ENCODE measurements around the gene TSSK2.

The TSSK2 gene

DNA sequence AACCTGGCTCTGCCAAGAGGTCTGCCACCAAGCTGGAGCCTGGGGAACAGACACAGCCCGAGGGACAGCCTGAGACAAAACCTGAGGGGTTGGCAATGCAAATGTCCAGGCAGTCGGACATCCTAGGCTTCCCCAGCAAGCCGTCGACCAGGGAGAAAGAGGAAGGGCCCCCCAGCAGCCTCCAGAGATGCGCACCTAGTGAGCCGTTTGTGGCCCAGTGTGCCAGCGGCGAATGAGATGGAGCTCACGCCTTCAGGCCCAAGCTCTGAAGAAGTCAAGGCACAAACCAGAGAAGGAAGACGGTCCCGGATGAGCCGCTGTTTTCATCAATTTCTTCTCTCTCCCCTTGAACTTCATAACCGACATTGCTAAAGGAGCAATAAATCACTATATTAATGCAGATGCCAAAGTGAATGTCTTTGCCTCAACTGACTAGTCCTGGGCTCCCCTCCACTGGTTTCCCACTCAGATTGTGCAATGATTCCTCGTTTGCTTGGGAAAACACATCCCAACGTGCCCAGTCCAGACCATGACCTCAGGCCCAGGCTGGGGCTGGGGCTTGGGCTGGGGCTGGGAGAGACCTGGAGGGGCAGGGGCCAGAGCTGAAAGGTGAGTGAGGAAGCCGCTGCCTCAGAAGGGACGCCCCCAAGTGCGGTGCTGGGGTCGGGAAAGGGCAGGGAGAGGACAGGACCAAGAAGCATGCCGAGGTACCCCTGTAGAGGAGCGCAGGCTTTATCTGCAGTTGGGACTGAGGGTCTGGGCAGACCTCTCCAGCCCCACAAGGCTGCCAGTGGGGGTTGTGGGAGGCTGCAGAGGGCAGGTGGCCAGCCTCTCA is 5.4 kb upstream of the TSSK2 start:
- DNase-seq (ENCODE audit: low read depth): no peak

DNA sequence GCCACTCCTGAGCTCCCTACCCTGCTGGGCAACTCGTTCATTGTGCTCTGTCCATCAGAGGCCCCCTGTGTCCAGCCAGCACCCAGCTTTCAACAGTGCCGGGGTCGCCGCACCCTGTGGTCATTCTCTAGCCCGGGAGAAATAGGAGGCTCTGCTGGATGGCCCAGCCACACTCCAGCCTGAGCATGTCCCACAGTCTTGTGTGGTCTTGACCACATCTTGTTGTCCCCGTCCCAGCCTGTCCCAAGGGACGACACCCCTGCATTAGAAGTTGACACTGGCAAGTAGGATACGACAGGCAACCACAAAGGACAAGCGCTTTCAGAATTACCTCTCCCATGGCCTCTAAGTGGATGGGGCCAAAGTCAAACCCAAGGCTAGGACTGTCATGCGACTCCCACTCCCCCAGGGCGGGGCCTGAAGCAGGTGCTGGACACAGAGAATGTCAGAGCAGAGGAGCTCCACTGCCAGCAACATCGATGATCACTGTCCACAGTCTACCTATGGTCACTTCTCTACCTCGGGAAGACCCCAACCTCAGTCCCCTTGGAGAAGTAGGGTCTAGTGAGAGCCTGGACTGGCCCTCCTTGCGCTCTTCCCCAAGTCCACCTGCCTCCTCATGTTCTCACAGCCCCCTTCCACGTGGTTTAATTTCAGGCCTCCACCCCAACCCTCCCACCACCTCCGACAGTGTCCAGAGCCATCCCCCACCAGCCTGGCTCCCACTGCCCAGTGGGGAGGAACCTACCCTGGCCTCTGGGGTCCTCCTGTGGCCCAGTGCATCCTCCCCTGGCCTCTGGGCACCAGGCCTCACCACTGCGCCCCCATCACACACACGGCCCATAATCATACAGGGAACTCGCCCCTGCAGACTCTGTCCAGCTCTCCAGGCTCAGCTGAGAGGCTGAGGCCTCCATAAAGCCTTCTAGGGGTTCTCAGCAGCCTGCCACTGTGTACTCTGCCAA is 4.5 kb upstream of the TSSK2 start:
- DNase-seq (ENCODE audit: low read depth): no peak

DNA sequence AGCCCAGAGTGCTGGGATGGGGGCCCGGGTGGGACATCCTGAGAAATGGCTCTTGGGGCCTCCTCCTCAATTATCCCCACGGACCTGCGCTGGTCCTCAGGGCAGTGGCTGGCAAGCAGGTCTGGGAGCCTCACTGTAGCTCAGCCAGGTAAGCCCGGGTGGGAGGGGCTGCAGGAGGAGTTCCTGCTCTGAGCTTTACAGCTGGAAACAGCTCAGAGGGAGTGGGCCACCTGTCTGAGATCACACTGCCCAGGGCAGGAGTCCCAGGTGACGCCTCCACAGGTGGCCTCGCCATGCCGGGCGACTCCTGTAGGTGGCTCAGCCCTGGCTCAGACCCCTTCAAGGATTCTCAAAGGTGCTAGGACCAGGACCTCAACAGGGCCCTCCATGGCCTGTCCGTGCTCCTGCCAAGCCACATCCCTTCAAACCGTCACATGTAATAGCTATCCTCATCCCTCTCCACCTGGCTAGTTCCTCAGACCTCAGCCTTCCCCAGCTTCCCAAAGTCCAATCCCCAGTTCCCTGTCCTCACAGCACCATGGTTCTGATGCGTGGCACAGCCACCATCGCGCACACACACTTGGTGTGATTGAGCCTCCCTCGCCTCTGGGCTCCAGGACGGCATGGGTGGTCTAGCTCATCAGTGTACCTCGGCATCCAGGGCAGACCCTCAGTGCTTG is 3.6 kb upstream of the TSSK2 start:
- no peak for DNase-seq (ENCODE audit: low read depth)

DNA sequence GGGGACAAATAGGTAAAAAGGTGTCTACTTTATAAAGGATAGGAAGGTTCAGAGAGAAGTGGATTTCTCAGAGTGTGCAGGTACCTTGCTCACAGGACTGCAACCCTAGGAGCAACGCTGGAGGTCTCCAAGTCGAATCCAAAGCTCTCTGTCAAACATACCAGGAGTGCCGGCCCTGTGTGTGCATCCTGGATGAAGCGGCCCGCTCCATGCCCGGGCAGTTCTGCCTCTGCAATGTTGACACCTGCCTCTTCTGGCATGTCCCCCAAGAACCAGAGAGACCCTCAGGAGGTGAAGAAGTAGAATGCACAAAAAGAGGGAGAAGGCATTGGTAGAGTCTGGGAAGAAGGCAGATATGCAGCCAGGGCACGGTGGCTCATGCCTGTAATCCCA is 3.1 kb upstream of the TSSK2 start:
- no peak for DNase-seq (ENCODE audit: low read depth)

DNA sequence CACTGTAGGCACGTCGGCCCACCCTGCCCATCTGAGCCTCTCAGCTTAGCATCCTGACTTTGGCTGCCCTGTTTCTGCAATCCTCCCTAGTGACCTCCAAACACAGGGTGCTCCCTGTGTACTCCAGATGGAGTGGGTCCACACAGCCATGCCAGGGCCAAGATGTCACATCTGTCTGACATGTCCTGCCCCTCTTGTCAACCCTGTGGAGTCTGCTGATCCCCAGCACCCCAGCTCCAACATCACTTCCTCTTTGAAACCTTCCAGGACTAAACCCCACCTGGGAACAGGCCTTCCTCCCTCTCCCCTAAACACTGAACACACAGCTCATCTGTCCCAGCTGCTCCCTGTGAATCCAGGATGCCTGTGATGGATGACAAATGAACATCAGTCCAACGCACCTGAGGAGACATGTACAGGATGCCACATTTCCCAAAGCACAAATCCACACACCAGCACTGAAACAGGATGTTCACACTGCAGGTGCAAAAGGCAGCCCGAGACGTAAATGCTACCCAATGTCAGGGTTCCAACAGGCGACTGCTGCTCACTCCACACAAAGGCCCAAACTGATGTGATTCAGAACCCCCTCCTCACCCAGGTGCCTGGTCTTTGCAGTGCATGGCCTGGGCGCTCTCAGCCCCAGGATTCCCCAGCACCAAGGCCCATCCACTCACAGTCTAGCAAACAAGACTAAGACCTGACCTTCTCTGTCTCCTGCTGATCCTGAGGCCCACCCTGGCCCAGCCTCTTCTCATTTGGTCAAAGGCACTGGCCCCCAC is 2.0 kb upstream of the TSSK2 start:
- no peak for DNase-seq (ENCODE audit: low read depth)

DNA sequence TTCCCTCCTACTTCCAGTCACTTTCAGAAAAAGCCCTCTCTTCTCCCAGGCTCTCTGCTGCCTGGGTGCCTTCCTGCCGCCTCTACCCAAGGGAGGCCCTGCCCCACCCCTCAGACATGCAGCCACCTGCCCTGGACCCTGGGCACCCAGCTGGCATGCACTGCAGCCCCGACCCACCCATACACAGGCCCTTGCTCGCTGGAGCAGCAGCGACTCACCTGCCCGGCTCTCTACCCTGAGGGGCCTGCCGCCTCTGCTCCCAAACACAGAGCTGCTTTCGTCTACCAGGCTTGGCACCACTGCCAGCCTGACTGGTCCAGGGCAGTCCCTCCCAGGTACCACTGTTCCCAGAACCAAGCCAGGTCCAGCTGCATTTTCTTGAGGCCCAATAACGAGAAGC is 1.2 kb upstream of the TSSK2 start:
- DNase-seq (ENCODE audit: low read depth): no peak

DNA sequence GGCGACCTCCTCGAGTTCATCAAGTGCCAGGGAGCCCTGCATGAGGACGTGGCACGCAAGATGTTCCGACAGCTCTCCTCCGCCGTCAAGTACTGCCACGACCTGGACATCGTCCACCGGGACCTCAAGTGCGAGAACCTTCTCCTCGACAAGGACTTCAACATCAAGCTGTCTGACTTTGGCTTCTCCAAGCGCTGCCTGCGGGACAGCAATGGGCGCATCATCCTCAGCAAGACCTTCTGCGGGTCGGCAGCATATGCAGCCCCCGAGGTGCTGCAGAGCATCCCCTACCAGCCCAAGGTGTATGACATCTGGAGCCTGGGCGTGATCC is 542 bp downstream of the TSSK2 start:
- no peak for DNase-seq (ENCODE audit: low read depth)

DNA sequence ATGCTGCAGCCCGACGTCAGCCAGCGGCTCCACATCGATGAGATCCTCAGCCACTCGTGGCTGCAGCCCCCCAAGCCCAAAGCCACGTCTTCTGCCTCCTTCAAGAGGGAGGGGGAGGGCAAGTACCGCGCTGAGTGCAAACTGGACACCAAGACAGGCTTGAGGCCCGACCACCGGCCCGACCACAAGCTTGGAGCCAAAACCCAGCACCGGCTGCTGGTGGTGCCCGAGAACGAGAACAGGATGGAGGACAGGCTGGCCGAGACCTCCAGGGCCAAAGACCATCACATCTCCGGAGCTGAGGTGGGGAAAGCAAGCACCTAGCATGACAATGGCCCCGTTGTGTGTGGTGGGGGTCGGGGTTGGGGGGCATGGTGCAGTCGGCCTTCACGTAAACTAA is 1.0 kb downstream of the TSSK2 start:
- no peak for DNase-seq (ENCODE audit: low read depth)

DNA sequence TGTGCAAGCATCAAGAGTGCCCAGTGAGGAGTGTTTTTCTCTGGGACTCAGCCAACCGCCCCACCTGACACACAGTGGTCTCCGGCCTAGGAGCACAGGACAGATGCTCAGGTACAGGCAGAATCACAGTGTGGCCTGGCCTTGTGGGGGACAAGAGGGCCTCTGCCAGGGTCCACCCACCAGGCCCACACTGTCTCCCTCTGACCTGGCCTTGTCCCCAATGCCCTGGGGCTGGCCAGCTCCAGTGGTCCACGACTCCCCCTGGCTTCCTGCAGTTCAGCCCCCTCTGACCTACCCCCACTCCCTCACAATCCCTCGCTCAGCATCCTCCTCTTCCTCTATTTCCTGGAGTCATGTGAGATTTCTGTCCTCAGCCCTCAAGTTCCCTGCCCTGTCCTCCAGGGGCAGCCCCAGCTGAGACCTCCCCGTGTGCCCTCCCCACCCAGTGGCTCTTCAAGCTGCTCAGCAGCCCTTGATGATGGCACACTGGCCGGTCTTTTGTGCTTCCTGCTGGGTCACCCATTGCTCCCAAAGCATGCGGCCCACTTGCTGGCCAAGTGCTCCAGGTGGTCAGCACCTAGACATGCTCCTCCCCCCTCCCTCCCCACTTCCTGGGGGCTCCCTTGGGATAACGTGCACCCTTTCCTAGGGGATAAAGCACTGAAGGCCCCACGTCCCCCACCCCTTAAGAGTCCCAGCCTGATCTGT is 1.7 kb downstream of the TSSK2 start:
- DNase-seq (ENCODE audit: low read depth): no peak

DNA sequence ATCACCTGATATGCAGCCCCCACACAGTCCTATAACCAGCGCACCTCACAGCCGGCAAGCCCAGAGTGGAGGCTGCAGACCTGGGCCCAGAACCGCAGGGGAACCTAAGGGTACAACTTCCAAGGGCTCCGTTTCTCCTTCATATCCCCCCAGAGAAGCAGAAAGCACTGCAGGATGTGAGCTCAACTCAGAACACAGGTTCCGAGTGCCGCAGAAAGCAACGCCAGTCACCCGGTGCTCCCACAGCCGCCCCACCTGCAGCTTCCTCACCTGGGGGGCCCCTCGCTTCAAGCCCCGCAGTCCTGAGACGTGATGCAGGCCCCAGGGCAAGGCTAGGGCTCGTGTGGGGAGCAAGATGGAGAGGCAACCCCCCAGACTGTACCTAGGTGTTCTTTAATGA is 2.5 kb downstream of the TSSK2 start:
- DNase-seq (ENCODE audit: low read depth): no peak

DNA sequence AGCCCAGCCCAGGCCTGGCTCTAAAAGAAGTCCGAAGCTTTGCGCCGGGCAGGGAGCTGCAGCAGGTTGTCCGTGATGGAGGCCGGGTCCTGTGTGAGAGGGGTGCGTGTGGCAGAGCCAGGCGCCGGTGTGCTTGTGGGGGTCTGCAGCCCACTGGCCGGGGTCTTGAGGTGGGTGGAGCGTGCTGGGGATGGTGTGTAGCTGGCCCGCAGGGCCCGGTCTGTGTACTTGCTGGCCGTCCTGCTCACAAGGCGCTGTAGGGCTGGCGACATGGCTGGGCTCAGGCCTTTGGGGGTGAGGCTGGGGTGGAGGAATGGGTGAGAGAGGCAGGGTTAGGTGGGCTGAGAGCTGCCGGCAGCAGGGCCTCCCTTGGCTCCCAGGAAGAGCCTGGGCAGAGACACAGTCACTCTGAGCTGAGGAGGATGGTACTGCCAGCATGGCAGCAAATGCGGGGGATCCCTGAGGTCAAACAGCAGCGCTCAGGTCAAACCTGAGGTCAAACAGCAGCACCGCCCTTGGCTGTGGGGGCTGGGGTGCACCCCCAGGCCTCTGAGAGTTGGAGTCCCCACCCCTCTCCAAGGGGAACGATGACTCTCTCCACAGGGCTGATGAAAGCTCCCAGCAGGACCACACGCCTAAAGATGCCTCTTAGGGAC is 3.2 kb downstream of the TSSK2 start:
- no peak for DNase-seq (ENCODE audit: low read depth)

DNA sequence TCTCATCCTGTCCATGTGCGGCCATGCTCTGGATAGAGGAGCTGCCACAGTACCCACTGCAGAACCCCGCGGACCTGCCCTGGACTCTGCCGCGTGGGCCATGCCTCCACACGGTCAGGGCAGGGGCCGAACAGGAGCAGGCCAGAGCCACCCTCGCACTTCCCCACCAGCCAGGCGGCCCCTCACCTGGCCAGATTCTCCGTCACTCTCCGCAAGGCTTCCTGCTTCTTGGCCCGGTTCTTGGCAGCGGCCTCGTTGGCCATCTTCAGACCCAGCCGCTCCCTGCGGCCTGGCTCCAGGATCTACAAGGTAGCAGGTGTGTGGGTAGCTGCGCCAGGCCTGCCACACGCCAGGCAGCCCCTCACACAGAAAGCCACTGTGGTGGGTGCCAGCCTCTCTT is 3.8 kb downstream of the TSSK2 start:
- DNase-seq (ENCODE audit: low read depth): no peak

DNA sequence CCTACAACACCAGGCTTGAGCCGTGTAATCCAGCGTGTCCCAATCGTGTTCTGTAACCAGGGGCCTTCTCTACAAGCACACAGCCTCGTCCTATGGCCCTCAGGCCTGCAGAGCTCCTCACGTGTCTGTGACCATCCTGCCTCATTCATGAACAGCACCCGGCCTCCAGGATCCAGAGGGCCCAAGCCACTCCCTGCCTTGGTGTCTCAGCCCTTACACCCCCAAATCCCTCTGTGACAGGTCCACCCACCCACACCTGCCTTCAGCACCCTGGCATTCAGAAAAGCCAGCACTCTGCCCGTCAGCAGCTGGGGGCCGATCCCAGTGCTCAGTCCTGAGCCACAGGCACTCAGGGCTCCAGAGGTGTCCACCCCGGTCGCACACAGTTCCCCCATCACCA is 5.8 kb downstream of the TSSK2 start:
- DNase-seq (ENCODE audit: low read depth): no peak

DNA sequence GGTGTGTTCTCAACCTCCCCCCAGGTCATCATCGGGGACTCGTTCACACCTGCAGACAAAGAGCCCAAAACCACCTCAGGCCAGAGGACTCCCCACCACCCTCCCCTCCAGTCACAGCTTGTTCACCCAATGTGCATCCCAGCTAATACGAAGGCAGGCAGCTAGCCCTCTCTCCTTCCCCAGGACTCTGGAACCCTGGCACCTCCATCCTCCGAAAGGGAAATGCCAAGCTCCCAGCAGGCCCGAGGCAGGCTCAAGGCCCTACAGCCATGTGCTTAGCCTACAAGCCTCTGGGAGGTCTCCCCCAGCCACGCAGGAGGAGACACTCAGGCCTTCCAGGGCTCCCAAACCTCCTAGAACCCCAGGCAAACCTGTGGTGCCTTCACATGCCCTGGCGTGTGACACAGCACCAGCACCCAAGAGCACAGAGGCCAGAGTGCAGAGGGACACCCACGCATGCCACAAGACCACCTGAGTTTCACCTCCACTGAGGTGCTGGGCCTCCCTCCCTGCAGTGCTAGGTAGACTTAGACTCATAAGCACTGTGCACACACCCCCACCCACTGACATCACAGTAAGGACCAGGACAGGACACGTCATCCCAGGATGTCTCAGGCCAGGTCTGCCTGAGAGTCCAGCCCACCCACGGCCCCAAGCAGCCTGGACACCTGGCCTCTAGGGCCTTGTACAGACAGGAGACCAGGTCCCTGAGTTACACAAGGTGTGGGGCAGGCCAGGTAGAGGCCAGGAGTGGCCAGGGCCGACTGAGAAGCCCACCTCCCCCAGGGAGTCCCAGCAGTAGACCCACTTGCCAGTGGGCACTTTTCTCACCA is 6.5 kb downstream of the TSSK2 start:
- DNase-seq (ENCODE audit: low read depth): no peak

DNA sequence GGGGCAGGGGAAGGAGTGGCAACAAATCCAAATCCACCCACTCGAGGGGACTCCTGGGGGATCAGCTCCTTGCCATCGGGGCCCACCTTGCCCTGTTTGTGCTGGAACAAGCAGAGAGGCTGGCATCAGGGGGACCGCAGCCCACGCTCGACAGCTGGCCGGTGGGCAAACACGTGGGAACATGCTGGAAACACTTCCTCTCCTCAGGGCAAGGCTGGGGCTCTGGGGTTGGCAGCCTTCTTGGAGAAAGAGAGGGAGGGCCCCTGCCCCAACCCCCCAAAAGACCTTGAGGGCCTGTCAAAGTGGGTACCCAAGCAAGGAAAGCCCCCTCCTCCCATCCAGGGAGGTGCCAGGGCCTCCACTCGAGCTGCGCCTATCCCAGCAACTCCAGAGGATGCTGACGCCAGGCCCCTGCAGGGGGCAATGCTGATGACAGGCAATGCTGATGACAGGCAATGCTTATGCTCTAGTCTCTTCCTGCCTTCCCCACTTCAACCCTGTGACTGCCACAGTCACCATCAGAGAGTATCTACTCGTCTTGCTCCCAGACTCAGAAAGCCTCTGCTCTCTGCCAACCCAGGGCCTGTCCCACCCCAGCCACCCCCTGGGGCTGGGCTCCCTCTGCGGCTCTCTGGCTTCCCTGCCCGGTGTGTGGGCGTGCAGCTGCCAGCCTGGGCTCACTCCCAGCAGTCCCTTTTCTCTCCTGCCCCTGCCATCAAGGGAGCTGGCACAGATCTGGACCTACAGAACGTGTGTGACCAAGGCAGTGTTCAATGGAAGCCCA is 7.3 kb downstream of the TSSK2 start:
- no peak for DNase-seq (ENCODE audit: low read depth)

DNA sequence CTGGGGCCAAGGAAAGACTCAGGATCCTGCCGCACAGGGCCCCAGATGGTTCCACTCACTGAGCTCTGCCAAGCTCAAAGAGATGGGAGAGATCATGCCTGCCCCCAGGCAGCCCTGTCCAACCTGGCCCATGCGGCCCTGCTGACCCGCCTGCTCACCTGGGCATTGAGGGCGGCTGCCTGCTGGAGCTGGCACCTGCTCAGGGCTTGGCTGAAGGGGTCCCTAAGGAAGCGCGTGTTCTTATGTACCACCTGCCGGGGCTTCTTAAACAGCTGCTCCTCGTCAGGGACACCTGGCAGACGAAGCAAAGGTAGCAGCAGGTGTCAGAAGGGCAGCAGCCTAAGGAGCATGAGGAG is 7.9 kb downstream of the TSSK2 start:
- DNase-seq (ENCODE audit: low read depth): no peak

DNA sequence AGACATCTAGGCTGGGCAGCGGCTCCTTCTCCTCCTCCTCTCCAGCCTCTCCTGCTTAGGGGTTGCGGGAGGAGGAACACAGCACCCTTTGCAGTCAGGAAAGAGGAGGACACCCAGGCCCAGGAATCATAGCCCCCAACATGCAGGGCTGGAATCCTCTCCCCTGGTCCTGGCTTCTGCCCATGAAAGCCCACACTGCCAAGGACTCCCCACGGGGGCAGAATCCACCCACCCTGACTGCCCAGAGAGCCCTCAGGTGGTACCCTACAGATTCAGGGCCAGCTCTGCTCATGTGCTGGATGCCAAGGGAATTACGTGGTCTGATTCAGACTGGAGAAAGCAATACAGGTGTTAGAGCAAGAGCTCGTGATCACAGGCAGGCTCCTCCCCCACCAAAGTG is 8.9 kb downstream of the TSSK2 start:
- no peak for DNase-seq (ENCODE audit: low read depth)

DNA sequence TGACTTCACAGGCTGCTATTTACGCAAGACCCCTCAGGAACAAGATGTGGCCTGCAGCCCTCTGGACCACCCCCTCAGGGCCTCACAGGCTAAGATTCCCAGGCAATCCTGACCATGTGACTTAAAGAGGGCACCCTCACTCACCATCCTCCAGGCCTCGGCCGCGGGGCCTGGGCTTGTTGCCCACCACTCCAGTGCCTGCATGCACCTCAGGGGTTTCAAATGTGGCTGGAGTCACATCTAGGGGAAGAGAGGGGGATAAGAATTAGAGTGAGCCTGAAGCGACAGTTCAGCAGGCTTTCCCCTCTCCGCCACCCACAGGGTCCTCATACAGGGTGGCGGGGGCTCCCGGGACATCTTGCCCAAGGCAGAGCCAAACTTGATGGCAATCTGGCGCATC is 11.3 kb downstream of the TSSK2 start:
- DNase-seq (ENCODE audit: low read depth): no peak

DNA sequence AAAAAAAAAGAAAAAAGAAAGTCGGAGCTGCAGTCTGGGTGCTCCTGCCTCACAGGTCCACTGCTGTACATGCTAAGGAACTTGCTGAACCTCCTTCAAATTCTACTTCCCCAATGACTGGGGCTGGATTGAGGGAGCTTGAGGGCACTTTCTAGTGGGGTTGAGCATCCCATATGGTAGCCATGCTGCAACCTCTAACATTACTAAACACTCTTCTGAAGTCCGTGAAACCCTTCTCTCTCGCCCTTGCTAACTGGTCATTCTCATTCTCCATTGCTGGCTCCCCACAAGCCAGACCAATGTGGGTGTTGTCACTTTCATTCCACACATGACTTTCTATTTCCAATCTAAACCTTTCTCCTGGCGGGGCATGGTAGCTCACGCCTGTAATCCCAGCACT is 12.1 kb downstream of the TSSK2 start:
- DNase-seq (ENCODE audit: low read depth): no peak
